ENCODE measurements around the gene LAMA2. TPM values are rescaled to one million over a fixed set of nuclear protein-coding genes. Genes with fewer than 3 reads are reported as not detected.

The LAMA2 gene, protein sequence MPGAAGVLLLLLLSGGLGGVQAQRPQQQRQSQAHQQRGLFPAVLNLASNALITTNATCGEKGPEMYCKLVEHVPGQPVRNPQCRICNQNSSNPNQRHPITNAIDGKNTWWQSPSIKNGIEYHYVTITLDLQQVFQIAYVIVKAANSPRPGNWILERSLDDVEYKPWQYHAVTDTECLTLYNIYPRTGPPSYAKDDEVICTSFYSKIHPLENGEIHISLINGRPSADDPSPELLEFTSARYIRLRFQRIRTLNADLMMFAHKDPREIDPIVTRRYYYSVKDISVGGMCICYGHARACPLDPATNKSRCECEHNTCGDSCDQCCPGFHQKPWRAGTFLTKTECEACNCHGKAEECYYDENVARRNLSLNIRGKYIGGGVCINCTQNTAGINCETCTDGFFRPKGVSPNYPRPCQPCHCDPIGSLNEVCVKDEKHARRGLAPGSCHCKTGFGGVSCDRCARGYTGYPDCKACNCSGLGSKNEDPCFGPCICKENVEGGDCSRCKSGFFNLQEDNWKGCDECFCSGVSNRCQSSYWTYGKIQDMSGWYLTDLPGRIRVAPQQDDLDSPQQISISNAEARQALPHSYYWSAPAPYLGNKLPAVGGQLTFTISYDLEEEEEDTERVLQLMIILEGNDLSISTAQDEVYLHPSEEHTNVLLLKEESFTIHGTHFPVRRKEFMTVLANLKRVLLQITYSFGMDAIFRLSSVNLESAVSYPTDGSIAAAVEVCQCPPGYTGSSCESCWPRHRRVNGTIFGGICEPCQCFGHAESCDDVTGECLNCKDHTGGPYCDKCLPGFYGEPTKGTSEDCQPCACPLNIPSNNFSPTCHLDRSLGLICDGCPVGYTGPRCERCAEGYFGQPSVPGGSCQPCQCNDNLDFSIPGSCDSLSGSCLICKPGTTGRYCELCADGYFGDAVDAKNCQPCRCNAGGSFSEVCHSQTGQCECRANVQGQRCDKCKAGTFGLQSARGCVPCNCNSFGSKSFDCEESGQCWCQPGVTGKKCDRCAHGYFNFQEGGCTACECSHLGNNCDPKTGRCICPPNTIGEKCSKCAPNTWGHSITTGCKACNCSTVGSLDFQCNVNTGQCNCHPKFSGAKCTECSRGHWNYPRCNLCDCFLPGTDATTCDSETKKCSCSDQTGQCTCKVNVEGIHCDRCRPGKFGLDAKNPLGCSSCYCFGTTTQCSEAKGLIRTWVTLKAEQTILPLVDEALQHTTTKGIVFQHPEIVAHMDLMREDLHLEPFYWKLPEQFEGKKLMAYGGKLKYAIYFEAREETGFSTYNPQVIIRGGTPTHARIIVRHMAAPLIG (N-terminal part only)
- total RNA-seq: 185 TPM
- long read RNA-seq, partial matches to known transcripts: 22 of 33 reads
- long read RNA-seq, other reads (novel, unspliced or antisense): 11 of 33 reads

DNA sequence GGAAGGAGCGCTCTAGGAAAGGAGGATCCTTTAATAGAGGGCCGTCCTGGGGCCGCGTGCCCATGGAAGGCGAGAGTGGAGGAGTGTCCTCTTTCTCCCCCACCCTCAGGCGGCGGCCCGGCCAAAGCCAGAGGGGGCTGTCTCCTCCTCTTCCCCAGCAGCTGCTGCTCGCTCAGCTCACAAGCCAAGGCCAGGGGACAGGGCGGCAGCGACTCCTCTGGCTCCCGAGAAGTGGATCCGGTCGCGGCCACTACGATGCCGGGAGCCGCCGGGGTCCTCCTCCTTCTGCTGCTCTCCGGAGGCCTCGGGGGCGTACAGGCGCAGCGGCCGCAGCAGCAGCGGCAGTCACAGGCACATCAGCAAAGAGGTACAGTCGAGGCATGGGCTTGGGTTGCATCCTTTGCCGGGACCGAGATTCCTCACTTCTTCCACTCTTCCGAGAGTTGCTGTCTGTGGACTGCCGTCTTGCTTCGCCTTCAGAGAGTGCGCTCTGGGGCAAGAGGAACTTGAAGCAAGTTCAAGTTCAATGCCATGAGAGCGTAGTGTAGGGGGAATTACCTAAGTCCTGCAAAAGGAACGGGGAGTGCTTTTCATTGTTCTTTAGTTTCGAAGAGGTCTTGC, at the start of gene LAMA2:
Gene LAMA2 (plus strand): TSS at position 148 of the 621 bp plus-strand sequence. CDS start 108 bp downstream, at position 256.
- Histone ChIP-seq H3K4me3 (peak within 1 kb of the TSS; percentile 72), H3K27me3 (ENCODE audit: low read depth) (no peaks in the 10 kb centered on the region), H3K4me1 (peaks cover 26% of the 10 kb centered on the region), H3K27ac (replicated peaks) (peak within 1 kb of the TSS; percentile 88), H3K9me3 (replicated peaks) (no peaks in the 10 kb centered on the region), H3K36me3 (no peaks in the 10 kb centered on the region)
- peak; percentile 91 for DNase-seq
- TF ChIP-seq, protein P1, sequence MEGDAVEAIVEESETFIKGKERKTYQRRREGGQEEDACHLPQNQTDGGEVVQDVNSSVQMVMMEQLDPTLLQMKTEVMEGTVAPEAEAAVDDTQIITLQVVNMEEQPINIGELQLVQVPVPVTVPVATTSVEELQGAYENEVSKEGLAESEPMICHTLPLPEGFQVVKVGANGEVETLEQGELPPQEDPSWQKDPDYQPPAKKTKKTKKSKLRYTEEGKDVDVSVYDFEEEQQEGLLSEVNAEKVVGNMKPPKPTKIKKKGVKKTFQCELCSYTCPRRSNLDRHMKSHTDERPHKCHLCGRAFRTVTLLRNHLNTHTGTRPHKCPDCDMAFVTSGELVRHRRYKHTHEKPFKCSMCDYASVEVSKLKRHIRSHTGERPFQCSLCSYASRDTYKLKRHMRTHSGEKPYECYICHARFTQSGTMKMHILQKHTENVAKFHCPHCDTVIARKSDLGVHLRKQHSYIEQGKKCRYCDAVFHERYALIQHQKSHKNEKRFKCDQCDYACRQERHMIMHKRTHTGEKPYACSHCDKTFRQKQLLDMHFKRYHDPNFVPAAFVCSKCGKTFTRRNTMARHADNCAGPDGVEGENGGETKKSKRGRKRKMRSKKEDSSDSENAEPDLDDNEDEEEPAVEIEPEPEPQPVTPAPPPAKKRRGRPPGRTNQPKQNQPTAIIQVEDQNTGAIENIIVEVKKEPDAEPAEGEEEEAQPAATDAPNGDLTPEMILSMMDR (IDR thresholded peaks at IDR 0.05; ENCODE audit: borderline replicate concordance): peak; percentile 49
- intact Hi-C loops (cut with micrococcal nuclease): no loop called here

DNA sequence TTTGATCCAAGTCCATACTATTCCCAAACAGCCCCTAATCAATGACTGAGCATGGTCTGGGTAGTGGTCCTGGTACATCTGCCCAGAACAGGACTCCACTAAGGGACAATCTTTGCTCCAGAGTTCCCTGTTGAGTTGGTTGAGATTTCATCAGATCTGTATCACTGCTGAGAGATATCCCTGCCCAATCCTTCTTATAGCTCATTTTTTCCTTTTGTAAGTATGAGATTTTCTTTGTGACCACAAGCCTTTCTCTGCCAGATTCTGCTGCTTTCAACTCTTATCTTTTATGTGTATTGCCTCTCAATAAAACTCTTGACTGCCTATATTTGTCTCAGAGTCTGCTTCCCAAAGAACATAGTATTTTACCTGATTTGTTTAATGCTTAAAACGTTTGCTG, 46.2 kb upstream of the LAMA2 start:
- Histone ChIP-seq H3K27me3 (ENCODE audit: low read depth) (no peaks in the 10 kb centered on the region), H3K4me3 (no peak overlapping the region), H3K36me3 (no peaks in the 10 kb centered on the region), H3K4me1 (peaks cover 7% of the 10 kb centered on the region), H3K27ac (replicated peaks) (no peak overlapping the region), H3K9me3 (replicated peaks) (peaks cover 5% of the 10 kb centered on the region)
- TF ChIP-seq, protein P1 (IDR thresholded peaks at IDR 0.05; ENCODE audit: borderline replicate concordance): no peak
- no peak for DNase-seq
- intact Hi-C loops (cut with micrococcal nuclease): no loop called here

DNA sequence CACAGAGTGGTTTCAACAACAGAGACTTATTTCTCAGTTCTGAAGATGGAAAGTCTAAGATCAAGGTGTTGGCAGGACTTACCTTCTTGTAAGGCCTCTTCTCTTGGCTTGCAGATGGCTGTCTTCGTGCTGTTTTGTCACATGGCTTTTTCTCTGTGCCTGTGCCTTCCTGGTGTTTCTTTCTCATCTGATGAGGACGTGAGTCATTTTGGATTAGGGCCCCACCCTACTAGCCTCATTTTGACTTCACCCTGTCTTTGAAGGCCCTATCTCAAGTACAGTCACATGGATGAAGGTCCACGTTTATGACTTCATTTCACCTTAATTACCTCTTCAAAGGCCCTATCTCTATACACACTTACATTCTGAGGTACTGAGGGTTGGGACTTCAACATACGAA, 41.4 kb upstream of the LAMA2 start:
- H3K27ac ChIP-seq (replicated peaks): no peak overlapping the region
- H3K4me3 ChIP-seq: no peak overlapping the region
- H3K9me3 ChIP-seq (replicated peaks): no peaks in the 10 kb centered on the region
- no peaks in the 10 kb centered on the region for H3K36me3 ChIP-seq
- TF ChIP-seq, protein P1 (IDR thresholded peaks at IDR 0.05; ENCODE audit: borderline replicate concordance): no peak
- intact Hi-C loops (cut with micrococcal nuclease): no loop called here
- H3K27me3 ChIP-seq (ENCODE audit: low read depth): no peaks in the 10 kb centered on the region
- no peak for DNase-seq
- H3K4me1 ChIP-seq: peaks cover 5% of the 10 kb centered on the region

DNA sequence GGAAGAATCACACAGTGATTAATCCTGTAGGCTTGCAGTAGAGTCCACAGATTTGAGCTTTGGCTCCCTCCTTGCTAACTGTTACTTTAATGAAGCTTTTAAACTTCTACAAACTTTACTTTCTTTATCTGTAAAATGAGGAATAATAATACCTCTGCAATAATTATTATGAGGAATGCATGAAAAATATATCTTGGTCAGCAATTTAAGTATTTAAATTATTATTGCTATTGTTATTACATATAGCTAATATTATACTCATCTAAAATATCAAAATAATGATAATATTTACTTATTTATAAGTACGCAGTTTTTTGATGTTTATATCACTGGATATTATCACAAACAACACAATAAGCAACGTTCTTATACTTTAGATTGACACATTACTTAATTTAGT, 38.3 kb upstream of the LAMA2 start:
- TF ChIP-seq, protein P1 (IDR thresholded peaks at IDR 0.05; ENCODE audit: borderline replicate concordance): no peak
- DNase-seq: no peak
- Histone ChIP-seq H3K27me3 (ENCODE audit: low read depth) (no peaks in the 10 kb centered on the region), H3K27ac (replicated peaks) (no peak overlapping the region), H3K4me3 (no peak overlapping the region), H3K9me3 (replicated peaks) (no peaks in the 10 kb centered on the region), H3K36me3 (no peaks in the 10 kb centered on the region), H3K4me1 (peaks cover 10% of the 10 kb centered on the region)
- intact Hi-C loops (cut with micrococcal nuclease): no loop called here
